Measurements from ENCODE around the gene SMYD3.

Gene SMYD3

DNA sequence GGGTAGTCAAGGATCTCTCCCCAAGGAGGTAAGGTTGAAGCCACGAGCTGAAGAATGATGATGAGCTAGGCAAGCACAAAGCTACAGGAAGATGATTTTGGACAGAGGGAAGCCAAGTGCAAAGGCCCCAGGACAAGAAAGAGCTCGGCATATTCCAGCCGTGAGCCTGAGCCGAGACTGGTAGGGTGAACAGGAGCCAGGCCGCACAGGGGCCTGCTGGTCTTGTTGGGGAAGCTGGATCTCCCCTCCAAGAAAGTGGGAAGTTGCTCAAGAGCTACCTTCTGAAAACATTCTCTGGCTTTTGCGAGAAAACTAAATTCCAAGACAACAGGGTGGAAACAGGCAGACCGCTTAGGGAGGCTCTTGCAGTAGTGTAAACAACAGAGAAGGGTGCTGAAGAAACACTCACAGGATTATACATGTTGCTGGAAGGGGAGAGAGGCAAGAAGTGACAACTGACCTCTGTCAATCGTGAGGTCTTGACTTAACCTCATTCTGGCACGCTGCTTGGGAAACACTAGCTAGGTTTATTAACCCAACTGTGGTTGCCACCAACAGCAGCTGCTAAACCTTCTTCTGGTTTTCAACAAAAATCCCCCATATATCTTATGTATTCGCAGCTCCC, 625.2 kb downstream of the SMYD3 start:
- Histone ChIP-seq H3K4me3 (no peak overlapping the region), H3K27ac (no peak overlapping the region)
- TF ChIP-seq, protein P1, sequence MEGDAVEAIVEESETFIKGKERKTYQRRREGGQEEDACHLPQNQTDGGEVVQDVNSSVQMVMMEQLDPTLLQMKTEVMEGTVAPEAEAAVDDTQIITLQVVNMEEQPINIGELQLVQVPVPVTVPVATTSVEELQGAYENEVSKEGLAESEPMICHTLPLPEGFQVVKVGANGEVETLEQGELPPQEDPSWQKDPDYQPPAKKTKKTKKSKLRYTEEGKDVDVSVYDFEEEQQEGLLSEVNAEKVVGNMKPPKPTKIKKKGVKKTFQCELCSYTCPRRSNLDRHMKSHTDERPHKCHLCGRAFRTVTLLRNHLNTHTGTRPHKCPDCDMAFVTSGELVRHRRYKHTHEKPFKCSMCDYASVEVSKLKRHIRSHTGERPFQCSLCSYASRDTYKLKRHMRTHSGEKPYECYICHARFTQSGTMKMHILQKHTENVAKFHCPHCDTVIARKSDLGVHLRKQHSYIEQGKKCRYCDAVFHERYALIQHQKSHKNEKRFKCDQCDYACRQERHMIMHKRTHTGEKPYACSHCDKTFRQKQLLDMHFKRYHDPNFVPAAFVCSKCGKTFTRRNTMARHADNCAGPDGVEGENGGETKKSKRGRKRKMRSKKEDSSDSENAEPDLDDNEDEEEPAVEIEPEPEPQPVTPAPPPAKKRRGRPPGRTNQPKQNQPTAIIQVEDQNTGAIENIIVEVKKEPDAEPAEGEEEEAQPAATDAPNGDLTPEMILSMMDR (IDR thresholded peaks at IDR 0.05), result no peak
- DNase-seq (ENCODE audit: low spot score), result no peak

DNA sequence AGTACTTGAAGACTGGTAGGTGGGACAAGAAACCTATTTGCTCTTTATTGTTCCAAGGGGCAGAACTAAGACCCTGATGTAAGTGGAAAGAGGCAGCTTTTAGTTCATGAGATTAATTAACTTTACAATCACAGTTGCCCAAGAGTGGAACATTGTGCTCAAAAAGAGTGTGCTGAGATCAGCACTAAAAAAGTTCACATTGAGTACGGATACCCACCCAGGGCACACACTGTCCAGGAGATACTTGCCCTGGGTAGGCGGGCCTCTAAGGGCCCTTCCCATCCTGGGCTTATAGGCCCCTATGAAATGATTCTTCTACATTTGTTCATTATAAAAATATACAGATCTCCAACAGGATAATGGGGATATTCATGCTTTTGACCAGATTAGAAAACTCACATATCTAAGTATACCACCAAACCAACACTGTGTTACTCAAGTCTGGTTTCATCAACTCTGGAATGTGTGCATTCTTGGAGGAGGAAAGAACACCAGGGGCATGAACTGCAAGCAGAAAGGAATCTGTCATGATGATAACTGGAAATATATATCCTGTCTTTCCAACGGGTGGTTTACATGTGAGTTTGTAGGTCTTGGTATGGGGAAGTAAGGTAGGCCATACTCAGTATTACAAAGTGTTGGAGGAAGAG, 626.2 kb downstream of the SMYD3 start:
- Histone ChIP-seq H3K27ac (no peak overlapping the region), H3K4me3 (no peak overlapping the region)
- no peak for DNase-seq (ENCODE audit: low spot score)
- TF ChIP-seq, protein P1 (IDR thresholded peaks at IDR 0.05), result no peak

DNA sequence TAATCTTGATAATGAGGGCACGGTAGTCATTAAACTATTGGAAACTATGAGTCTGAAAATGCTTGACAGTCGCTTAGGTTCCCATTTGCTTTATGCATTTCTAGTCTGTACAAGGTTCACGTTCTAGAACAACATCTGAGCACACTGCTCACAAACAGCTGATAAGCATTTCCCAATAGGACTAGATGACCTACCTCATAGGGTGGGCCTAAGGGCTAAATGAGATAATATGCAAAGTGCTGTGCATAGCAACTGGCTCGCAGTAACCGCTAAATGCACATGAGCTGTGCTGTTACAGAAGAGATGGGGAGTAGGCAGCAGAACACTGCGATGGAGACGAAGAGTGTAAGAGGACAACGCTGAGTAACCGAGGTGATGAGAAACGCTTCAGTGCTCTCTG, 628.0 kb downstream of the SMYD3 start:
- no peak overlapping the region for H3K4me3 ChIP-seq
- TF ChIP-seq, protein P1 (IDR thresholded peaks at IDR 0.05), result no peak
- no peak for DNase-seq (ENCODE audit: low spot score)
- no peak overlapping the region for H3K27ac ChIP-seq

DNA sequence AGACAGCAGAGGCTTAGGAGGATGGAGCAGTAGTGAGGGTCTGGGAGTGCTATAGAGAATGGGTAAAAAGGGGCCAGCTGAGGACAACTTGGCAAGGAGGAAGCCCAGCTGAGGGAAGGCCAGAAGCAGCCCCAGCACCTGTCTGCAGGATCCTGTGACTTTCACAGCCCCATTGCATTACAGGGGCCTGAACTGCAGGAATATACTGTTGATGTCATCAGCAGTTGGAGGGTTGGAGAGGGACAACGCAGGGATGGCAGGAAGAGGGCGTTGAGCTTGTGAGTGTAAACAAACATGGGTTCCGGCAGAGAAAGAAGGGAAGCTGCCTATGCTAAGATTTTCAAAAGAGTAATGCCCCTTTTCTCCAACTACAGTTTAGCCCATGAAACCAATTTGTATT, 628.5 kb downstream of the SMYD3 start:
- Histone ChIP-seq H3K27ac (no peak overlapping the region), H3K4me3 (no peak overlapping the region)
- TF ChIP-seq, protein P1 (IDR thresholded peaks at IDR 0.05), result no peak
- no peak for DNase-seq (ENCODE audit: low spot score)

DNA sequence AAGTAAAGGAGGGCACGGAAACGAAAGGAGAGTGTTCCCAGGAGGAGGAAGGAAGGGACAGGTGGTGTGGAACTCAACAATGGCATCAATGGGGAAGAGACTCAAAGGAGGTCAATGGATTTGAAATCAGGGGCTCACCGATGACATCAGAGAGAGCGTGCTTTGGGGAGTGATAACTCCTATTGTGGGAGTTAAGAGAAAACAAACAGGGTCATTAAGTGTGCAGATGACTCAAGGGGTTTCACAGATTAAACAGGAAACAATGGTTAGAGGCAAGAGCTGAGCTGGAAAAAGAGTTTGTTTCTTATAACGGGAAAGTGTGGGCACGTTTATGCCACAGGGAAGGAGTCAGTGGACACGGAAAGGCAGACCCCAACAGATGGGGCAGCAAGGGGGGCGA, 629.1 kb downstream of the SMYD3 start:
- DNase-seq (ENCODE audit: low spot score), result no peak
- TF ChIP-seq, protein P1 (IDR thresholded peaks at IDR 0.05), result no peak
- Histone ChIP-seq H3K27ac (no peak overlapping the region), H3K4me3 (no peak overlapping the region)

DNA sequence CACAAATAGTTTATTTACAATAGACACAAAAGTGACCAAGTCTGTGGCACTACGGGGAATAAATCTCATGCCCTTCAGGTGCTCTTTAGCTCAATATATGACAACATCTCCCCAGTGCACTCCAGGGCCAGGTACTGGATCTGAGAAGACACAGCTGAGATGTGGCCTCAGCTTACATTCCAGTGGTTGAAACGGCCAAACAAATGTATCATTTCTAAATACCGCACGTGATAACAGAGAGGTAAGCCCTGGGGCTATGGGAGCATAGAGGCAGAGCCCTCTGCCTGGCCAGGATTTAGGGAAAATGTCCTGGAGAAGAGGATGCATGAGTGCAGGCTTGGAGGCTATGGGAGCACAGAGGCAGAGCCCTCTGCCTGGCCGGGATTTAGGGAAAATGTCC, 630.5 kb downstream of the SMYD3 start:
- TF ChIP-seq, protein P1 (IDR thresholded peaks at IDR 0.05), result no peak
- H3K4me3 ChIP-seq, result no peak overlapping the region
- DNase-seq (ENCODE audit: low spot score), result no peak
- no peak overlapping the region for H3K27ac ChIP-seq

Data from coronary artery (tissue), 2 donors.